ENCODE results near the gene LPXN.
A peak's percentile ranks its signal among the peaks of the same experiment; 100 is the strongest.

Gene LPXN
- total RNA-seq, result 86.8 to 129 (median 113) reads per million in 3 donors

- Histone ChIP-seq H3K4me3 (ENCODE audit: insufficient read depth, low read depth, low read length, poor library complexity, severe bottlenecking) (peak within 1 kb of the TSS; percentile 72), H3K36me3 (ENCODE audit: control insufficient read depth, insufficient read depth, low read length) (peaks cover 7% of the 10 kb centered on the region), H3K9me3 (ENCODE audit: control insufficient read depth, low read length) (no peaks in the 10 kb centered on the region), H3K27ac (ENCODE audit: insufficient read depth, low read length, poor library complexity, severe bottlenecking) (peak within 1 kb of the TSS; percentile 99), H3K27me3 (replicated peaks; ENCODE audit: control insufficient read depth, insufficient read depth, low read length, poor library complexity, severe bottlenecking) (no peaks in the 10 kb centered on the region), H3K4me1 (ENCODE audit: control insufficient read depth, insufficient read depth, low read length, poor library complexity, severe bottlenecking) (peaks cover 34% of the 10 kb centered on the region)
- DNase-seq, result peak; percentile 36 to 54 (median 43)
Observed at GRCh38 chr11:58575377-58576020, at the start of gene LPXN. LPXN (minus strand) TSS chr11:58575856; CDS start chr11:58575772, 84 bp downstream.

- no peak overlapping the region for H3K4me3 ChIP-seq (ENCODE audit: insufficient read depth, low read depth, low read length, poor library complexity, severe bottlenecking)
- no peaks in the 10 kb centered on the region for H3K9me3 ChIP-seq (ENCODE audit: control insufficient read depth, low read length)
- H3K4me1 ChIP-seq (ENCODE audit: control insufficient read depth, insufficient read depth, low read length, poor library complexity, severe bottlenecking), result no peaks in the 10 kb centered on the region
- no peak for DNase-seq
- H3K36me3 ChIP-seq (ENCODE audit: control insufficient read depth, insufficient read depth, low read length), result peaks cover 30% of the 10 kb centered on the region
- no peak overlapping the region for H3K27ac ChIP-seq (ENCODE audit: insufficient read depth, low read length, poor library complexity, severe bottlenecking)
- H3K27me3 ChIP-seq (replicated peaks; ENCODE audit: control insufficient read depth, insufficient read depth, low read length, poor library complexity, severe bottlenecking), result no peaks in the 10 kb centered on the region
Observed at GRCh38 chr11:58625086-58625485, 49.4 kb upstream of the LPXN start.

GRCh38 chr11:58622344-58622743 is 46.7 kb upstream of the LPXN start, which contains the start of gene CNTF:
CNTF (plus strand) TSS chr11:58622665; CDS start chr11:58622753, 88 bp downstream.
- Histone ChIP-seq H3K9me3 (ENCODE audit: control insufficient read depth, low read length) (no peaks in the 10 kb centered on the region), H3K4me3 (ENCODE audit: insufficient read depth, low read depth, low read length, poor library complexity, severe bottlenecking) (no peak within 1 kb of the TSS), H3K4me1 (ENCODE audit: control insufficient read depth, insufficient read depth, low read length, poor library complexity, severe bottlenecking) (no peaks in the 10 kb centered on the region), H3K27ac (ENCODE audit: insufficient read depth, low read length, poor library complexity, severe bottlenecking) (no peak within 1 kb of the TSS), H3K27me3 (replicated peaks; ENCODE audit: control insufficient read depth, insufficient read depth, low read length, poor library complexity, severe bottlenecking) (no peaks in the 10 kb centered on the region), H3K36me3 (ENCODE audit: control insufficient read depth, insufficient read depth, low read length) (peaks cover 54% of the 10 kb centered on the region)
- DNase-seq, result no peak

- no peak for DNase-seq
- Histone ChIP-seq H3K27me3 (replicated peaks; ENCODE audit: control insufficient read depth, insufficient read depth, low read length, poor library complexity, severe bottlenecking) (no peaks in the 10 kb centered on the region), H3K4me1 (ENCODE audit: control insufficient read depth, insufficient read depth, low read length, poor library complexity, severe bottlenecking) (no peaks in the 10 kb centered on the region), H3K27ac (ENCODE audit: insufficient read depth, low read length, poor library complexity, severe bottlenecking) (no peak overlapping the region), H3K9me3 (ENCODE audit: control insufficient read depth, low read length) (no peaks in the 10 kb centered on the region), H3K36me3 (ENCODE audit: control insufficient read depth, insufficient read depth, low read length) (peaks cover 60% of the 10 kb centered on the region), H3K4me3 (ENCODE audit: insufficient read depth, low read depth, low read length, poor library complexity, severe bottlenecking) (no peak overlapping the region)
Observed at GRCh38 chr11:58621586-58622262, 46.1 kb upstream of the LPXN start.

GRCh38 chr11:58617976-58618557 is 42.4 kb upstream of the LPXN start:
- Histone ChIP-seq H3K4me1 (ENCODE audit: control insufficient read depth, insufficient read depth, low read length, poor library complexity, severe bottlenecking) (no peaks in the 10 kb centered on the region), H3K36me3 (ENCODE audit: control insufficient read depth, insufficient read depth, low read length) (peaks cover 63% of the 10 kb centered on the region), H3K9me3 (ENCODE audit: control insufficient read depth, low read length) (no peaks in the 10 kb centered on the region), H3K4me3 (ENCODE audit: insufficient read depth, low read depth, low read length, poor library complexity, severe bottlenecking) (no peak overlapping the region), H3K27ac (ENCODE audit: insufficient read depth, low read length, poor library complexity, severe bottlenecking) (no peak overlapping the region), H3K27me3 (replicated peaks; ENCODE audit: control insufficient read depth, insufficient read depth, low read length, poor library complexity, severe bottlenecking) (no peaks in the 10 kb centered on the region)
- DNase-seq, result no peak

- Histone ChIP-seq H3K36me3 (ENCODE audit: control insufficient read depth, insufficient read depth, low read length) (peaks cover 78% of the 10 kb centered on the region), H3K27me3 (replicated peaks; ENCODE audit: control insufficient read depth, insufficient read depth, low read length, poor library complexity, severe bottlenecking) (no peaks in the 10 kb centered on the region), H3K27ac (ENCODE audit: insufficient read depth, low read length, poor library complexity, severe bottlenecking) (no peak overlapping the region), H3K4me3 (ENCODE audit: insufficient read depth, low read depth, low read length, poor library complexity, severe bottlenecking) (no peak overlapping the region), H3K4me1 (ENCODE audit: control insufficient read depth, insufficient read depth, low read length, poor library complexity, severe bottlenecking) (no peaks in the 10 kb centered on the region), H3K9me3 (ENCODE audit: control insufficient read depth, low read length) (no peaks in the 10 kb centered on the region)
- DNase-seq, result no peak
Observed at GRCh38 chr11:58616594-58616993, 40.9 kb upstream of the LPXN start.

- no peaks in the 10 kb centered on the region for H3K4me1 ChIP-seq (ENCODE audit: control insufficient read depth, insufficient read depth, low read length, poor library complexity, severe bottlenecking)
- no peak overlapping the region for H3K4me3 ChIP-seq (ENCODE audit: insufficient read depth, low read depth, low read length, poor library complexity, severe bottlenecking)
- H3K36me3 ChIP-seq (ENCODE audit: control insufficient read depth, insufficient read depth, low read length), result peaks cover 85% of the 10 kb centered on the region
- DNase-seq, result no peak
- H3K27ac ChIP-seq (ENCODE audit: insufficient read depth, low read length, poor library complexity, severe bottlenecking), result no peak overlapping the region
- no peaks in the 10 kb centered on the region for H3K9me3 ChIP-seq (ENCODE audit: control insufficient read depth, low read length)
- H3K27me3 ChIP-seq (replicated peaks; ENCODE audit: control insufficient read depth, insufficient read depth, low read length, poor library complexity, severe bottlenecking), result no peaks in the 10 kb centered on the region
Observed at GRCh38 chr11:58615559-58615958, 39.9 kb upstream of the LPXN start.

GRCh38 chr11:58613228-58613627 is 37.6 kb upstream of the LPXN start:
- H3K27ac ChIP-seq (ENCODE audit: insufficient read depth, low read length, poor library complexity, severe bottlenecking), result no peak overlapping the region
- no peaks in the 10 kb centered on the region for H3K27me3 ChIP-seq (replicated peaks; ENCODE audit: control insufficient read depth, insufficient read depth, low read length, poor library complexity, severe bottlenecking)
- DNase-seq, result no peak
- no peaks in the 10 kb centered on the region for H3K9me3 ChIP-seq (ENCODE audit: control insufficient read depth, low read length)
- H3K36me3 ChIP-seq (ENCODE audit: control insufficient read depth, insufficient read depth, low read length), result peaks cover 75% of the 10 kb centered on the region
- H3K4me1 ChIP-seq (ENCODE audit: control insufficient read depth, insufficient read depth, low read length, poor library complexity, severe bottlenecking), result no peaks in the 10 kb centered on the region
- H3K4me3 ChIP-seq (ENCODE audit: insufficient read depth, low read depth, low read length, poor library complexity, severe bottlenecking), result no peak overlapping the region

GRCh38 chr11:58609723-58610122 is 34.1 kb upstream of the LPXN start:
- H3K27me3 ChIP-seq (replicated peaks; ENCODE audit: control insufficient read depth, insufficient read depth, low read length, poor library complexity, severe bottlenecking), result no peaks in the 10 kb centered on the region
- H3K4me3 ChIP-seq (ENCODE audit: insufficient read depth, low read depth, low read length, poor library complexity, severe bottlenecking), result no peak overlapping the region
- no peaks in the 10 kb centered on the region for H3K9me3 ChIP-seq (ENCODE audit: control insufficient read depth, low read length)
- no peak overlapping the region for H3K27ac ChIP-seq (ENCODE audit: insufficient read depth, low read length, poor library complexity, severe bottlenecking)
- no peak for DNase-seq
- H3K4me1 ChIP-seq (ENCODE audit: control insufficient read depth, insufficient read depth, low read length, poor library complexity, severe bottlenecking), result no peaks in the 10 kb centered on the region
- peaks cover 51% of the 10 kb centered on the region for H3K36me3 ChIP-seq (ENCODE audit: control insufficient read depth, insufficient read depth, low read length)

- H3K4me3 ChIP-seq (ENCODE audit: insufficient read depth, low read depth, low read length, poor library complexity, severe bottlenecking), result no peak overlapping the region
- no peaks in the 10 kb centered on the region for H3K4me1 ChIP-seq (ENCODE audit: control insufficient read depth, insufficient read depth, low read length, poor library complexity, severe bottlenecking)
- no peak overlapping the region for H3K27ac ChIP-seq (ENCODE audit: insufficient read depth, low read length, poor library complexity, severe bottlenecking)
- H3K9me3 ChIP-seq (ENCODE audit: control insufficient read depth, low read length), result no peaks in the 10 kb centered on the region
- H3K36me3 ChIP-seq (ENCODE audit: control insufficient read depth, insufficient read depth, low read length), result peaks cover 37% of the 10 kb centered on the region
- H3K27me3 ChIP-seq (replicated peaks; ENCODE audit: control insufficient read depth, insufficient read depth, low read length, poor library complexity, severe bottlenecking), result no peaks in the 10 kb centered on the region
- no peak for DNase-seq
Observed at GRCh38 chr11:58608331-58608730, 32.7 kb upstream of the LPXN start.
